ENCODE measurements around the gene PARD3B.

The PARD3B gene

GRCh38 chr2:205501826-205502225 is 956.6 kb downstream of the PARD3B start:
- no peak for TF ChIP-seq CTCF (IDR thresholded peaks at IDR 0.05; ENCODE audit: extremely low read depth, missing control alignments)
- DNase-seq (ENCODE audit: low spot score): no peak

- TF ChIP-seq CTCF (IDR thresholded peaks at IDR 0.05; ENCODE audit: extremely low read depth, missing control alignments): no peak
These were observed 960.1 kb downstream of the PARD3B start for GRCh38 chr2:205505371-205505770.

GRCh38 chr2:205509655-205510054 is 964.4 kb downstream of the PARD3B start:
- no peak for TF ChIP-seq CTCF (IDR thresholded peaks at IDR 0.05; ENCODE audit: extremely low read depth, missing control alignments)
- DNase-seq (ENCODE audit: low spot score): no peak

More at GRCh38 chr2:205505371-205505770, 960.1 kb downstream of the PARD3B start:
- no peak for DNase-seq (ENCODE audit: low spot score)

GRCh38 chr2:205510345-205510744 is 965.1 kb downstream of the PARD3B start:
- no peak for TF ChIP-seq CTCF (IDR thresholded peaks at IDR 0.05; ENCODE audit: extremely low read depth, missing control alignments)
- no peak for DNase-seq (ENCODE audit: low spot score)

- DNase-seq (ENCODE audit: low spot score): no peak
- TF ChIP-seq CTCF (IDR thresholded peaks at IDR 0.05; ENCODE audit: extremely low read depth, missing control alignments): no peak
These were observed 965.9 kb downstream of the PARD3B start for GRCh38 chr2:205511221-205511620.

- DNase-seq (ENCODE audit: low spot score): no peak
- TF ChIP-seq CTCF (IDR thresholded peaks at IDR 0.05; ENCODE audit: extremely low read depth, missing control alignments): no peak
These were observed 966.4 kb downstream of the PARD3B start for GRCh38 chr2:205511641-205512040.

GRCh38 chr2:205520311-205520710 is 975.0 kb downstream of the PARD3B start:
- DNase-seq (ENCODE audit: low spot score): no peak
- no peak for TF ChIP-seq CTCF (IDR thresholded peaks at IDR 0.05; ENCODE audit: extremely low read depth, missing control alignments)
